HL-60/S4 treated with phorbol 12-myristate 13-acetate at 8.2 ng/mL for 4 days and 3 days (cell line): ENCODE measurements around the gene TTC27.
"Not testable (repeated sequence)": the region's sequence is repeated elsewhere in the genome, so short reads cannot be mapped to it uniquely, and the experiment has no call there.

Source experiments
- in situ Hi-C: fragments of 300-500 bp; cut with MboI; formaldehyde crosslinking; loops from 2 replicates; pipeline ENCODE4 v1.15.0; 2022; ENCODE audit warnings: low sequenced_read_pairs

The TTC27 gene

DNA sequence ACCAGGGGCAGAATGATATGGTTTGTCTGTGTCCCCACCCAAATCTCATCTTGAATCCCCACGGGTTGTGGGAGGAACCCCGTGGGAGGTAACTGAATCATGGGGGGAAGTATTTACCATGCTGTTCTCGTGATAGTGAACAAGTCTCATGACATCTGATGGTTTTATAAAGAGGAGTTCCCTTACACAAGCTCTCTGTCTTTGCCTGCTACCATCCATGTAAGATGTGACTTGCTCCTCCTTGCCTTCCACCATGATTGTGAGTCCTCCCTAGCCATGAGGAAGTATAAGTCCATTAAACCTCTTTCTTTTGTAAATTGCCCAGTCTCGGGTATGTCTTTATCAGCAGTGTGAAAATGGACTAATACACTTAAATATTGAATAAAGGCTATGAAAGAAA is 218.4 kb downstream of the TTC27 start:
- in situ Hi-C loops: not testable (repeated sequence)

DNA sequence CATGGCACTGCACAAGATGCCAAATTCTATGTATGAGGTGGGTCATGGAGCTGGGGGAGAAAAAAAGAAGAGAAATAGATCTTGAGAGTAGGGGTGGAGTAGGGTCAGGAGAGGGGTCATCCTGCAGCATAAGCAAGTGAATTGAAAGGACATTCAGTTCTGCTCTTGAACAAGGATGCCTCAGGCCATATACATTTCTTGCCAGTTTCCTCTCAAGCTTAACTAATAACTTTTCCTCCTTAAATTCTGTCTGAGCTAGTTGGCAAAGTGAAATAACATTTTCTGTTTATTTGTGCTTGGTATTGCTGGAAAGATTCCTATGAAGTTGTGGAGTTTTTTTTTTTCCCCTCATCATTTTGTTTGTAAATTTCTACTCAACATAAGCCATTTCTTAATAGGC is 219.9 kb downstream of the TTC27 start:
- in situ Hi-C loops: no loop called here

DNA sequence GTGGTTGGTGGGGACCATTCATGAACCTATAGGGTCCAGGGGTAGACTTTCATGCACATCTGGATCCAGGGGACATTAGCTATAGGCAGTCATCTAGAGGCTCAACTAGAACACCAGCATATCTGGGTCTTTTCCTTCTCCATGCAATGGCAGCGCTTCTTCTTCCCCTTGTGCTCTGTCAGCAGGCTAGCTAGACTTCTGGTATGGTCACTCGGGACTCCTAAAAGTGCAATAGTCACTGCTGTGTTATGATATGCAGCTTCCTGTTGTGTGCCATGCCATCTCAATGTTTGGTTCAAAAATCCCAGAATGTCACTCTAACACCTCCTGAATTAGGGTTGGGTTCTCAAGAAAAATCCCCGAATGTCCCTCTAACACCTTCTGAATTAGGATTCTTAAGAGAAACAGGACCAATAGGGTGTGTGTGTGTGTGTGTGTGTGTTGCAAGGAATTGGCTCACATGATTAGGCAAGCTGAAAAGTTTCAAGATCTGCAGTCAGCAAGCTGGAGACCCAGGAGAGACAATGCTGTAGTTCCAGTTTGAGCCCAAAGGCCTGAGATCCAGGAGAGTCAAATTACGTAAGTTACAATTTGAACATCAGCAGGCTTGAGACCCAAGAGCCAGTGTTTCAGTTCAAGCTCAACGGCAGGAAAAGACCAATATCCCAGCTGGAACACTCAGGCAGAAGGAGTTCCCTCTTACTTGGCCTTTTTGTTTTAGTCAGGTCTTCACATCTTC is 221.8 kb downstream of the TTC27 start:
- in situ Hi-C loops: no loop called here

DNA sequence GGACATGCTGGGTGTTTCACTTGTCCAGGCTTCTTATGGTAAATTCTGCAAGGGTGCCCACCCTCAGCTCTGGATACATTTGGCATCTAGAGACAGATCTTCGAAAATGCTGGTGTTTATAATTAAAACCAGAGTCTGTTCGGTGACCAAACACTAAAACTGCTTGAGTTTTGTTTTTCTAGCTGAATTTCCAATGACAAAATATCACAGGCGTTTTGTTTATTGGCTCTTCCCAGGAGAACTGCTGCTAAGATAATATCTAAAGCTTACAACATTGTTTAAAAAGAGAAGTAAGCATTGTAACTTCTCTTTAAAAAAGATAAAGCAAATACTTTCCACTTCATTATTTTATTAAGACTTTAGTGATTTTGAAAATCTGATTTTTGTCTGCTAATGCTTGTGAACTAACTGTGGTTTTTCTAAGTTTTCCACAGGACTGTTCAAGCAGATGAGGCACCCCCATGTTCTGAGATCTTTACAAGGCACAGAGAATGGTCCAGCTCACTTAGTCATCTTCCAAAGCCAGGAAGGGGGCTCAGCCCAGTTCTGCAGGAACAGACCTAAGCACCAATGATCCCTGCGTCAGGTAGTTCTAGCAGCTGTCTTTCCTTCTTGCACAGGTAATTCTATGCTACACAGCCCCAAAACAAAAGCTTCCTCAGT is 224.1 kb downstream of the TTC27 start:
- in situ Hi-C loops: no loop called here

DNA sequence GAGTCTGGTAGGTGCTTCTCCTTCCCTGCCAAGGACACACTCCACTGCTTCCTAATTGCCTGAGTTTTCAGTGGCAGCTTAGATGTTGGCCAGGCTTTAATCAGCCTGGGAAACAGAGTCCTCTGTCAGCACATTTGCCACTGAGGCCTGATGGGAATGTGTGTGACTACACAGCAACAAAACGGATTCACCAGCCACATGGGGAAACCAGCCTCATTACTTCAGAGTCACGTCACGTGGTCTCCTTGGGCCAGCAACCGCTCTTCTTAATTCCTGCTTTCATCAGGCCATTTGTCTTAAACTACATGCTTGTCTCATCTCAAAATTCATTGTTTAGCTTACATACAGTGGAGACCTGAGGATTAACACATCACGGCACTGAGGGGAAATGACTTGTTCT is 225.0 kb downstream of the TTC27 start:
- in situ Hi-C loops: no loop called here

DNA sequence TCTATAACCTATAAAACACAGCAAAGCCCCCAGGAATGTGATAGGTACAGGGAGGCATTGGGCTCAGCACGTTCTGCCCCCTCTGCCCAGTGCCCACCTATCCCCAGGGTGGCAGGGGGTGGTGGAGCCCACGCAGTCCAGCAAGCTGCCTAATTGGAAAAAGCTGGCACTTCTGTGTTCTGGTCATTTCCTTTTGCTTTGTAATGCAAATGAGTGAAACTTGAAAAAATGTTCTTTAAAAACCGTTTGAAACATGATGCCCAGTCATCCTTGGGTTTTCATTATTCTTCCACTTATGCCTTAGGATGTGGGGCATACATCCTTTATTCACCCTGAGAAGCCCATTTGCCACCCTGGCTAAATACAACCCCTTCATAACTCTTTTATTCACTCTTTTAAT is 229.0 kb downstream of the TTC27 start:
- in situ Hi-C loops: no loop called here

DNA sequence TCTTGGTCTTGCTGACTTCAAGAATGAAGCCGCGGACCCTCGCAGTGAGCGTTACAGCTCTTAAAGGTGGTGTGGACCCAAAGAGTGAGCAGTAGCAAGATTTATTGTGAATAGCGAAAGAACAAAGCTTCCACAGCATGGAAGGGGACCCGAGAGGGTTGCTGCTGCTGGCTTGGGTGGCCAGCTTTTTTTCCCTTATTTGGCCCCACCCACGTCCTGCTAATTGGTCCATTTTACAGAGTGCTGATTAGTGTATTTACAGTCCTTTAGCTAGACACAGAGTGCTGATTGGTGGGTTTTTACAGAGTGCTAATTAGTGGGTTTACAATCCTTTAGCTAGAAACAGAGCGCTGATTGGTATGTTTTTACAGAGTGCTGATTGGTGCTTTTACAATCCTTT is 230.9 kb downstream of the TTC27 start:
- in situ Hi-C loops: no loop called here

DNA sequence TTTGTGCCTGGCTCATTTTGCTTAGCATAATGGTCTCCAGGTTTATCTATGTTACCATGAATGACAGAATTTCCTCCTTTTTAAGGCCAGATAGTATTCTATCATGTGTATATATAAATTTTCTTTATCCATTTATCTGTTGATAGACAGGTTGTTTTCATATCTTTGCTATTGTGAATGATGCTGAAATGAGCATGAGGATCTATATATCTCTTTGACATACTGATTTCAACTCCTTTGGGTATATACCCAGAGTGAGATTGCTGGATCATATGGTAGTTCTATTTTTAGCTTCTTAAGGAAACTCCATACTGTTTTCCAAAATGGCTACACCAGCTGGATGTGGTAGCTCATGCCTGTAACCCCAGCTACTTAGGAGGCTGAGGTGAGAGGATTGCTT is 232.5 kb downstream of the TTC27 start:
- in situ Hi-C loops: no loop called here

DNA sequence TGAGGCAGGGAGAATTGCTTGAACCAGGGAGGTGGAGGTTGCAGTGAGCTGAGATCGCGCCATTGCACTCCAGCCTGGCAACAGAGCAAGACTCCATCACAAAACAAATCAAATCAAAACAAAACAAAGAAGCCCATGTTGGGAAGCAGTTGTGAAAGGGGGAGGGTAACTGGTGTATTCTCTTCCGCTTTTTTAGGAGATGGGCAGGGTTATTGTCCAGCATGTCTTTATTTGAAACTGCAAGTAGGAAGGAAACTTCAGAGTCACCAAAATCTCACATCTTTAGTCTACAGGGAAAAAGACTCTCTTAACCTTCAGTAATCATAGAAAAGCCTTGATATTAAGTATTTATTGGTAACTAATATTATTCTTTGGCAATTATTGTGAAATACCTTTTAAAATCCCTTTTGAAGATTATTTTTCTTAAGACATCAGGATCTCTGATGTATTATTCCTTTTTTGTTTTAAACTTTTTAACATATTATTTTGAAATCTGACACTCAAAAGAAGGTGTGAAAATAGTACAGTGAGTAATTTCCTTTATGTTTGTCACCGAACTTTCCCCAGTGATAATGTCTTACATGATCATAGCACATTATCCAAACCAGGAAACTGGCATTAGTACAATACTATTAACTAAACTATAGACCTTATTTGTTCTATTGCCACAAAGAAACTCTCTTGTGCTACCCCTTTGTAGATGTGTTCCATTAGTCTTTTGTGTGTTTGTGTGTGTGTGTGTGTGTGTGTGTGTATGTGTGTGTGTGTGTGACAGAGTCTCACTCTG is 234.6 kb downstream of the TTC27 start:
- in situ Hi-C loops: no loop called here

DNA sequence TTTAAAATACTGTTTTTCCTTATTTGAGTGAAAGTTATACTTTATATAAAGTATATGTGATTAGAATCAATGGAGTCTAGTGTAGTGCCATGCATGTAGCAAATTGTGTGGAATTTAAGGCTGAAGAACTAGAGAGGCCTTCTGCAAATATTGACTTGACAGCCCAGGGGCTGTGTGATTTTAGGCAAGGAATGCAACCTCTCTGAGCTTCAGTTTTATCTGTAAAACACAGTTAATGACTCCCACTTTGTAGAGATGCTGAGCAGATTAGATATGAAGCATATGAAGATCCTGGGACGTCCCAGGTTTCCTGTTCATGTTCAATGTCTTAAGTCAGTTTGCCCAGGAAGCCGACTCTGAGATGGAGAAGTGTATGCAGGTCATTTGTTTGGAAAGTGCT is 235.5 kb downstream of the TTC27 start:
- in situ Hi-C loops: no loop called here

DNA sequence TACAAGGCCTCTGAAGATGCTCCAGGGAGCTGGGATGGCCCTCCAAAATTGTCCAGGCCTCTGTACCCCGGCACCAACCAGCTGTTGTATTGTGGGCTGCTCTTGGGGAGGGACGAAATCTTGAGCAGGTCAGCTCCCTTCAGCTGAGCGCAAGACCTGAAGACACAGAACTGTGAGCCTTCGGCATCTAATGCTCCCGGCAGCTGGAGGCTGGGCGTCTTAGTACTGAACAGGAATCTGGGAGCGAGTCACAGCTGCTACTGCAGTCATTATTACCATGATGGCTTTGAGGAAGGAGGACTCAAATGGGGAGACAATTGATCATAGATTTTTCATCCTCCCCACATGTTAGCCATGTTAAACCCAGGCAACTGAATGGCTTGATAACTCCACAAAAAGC is 236.0 kb downstream of the TTC27 start:
- in situ Hi-C loops: no loop called here

DNA sequence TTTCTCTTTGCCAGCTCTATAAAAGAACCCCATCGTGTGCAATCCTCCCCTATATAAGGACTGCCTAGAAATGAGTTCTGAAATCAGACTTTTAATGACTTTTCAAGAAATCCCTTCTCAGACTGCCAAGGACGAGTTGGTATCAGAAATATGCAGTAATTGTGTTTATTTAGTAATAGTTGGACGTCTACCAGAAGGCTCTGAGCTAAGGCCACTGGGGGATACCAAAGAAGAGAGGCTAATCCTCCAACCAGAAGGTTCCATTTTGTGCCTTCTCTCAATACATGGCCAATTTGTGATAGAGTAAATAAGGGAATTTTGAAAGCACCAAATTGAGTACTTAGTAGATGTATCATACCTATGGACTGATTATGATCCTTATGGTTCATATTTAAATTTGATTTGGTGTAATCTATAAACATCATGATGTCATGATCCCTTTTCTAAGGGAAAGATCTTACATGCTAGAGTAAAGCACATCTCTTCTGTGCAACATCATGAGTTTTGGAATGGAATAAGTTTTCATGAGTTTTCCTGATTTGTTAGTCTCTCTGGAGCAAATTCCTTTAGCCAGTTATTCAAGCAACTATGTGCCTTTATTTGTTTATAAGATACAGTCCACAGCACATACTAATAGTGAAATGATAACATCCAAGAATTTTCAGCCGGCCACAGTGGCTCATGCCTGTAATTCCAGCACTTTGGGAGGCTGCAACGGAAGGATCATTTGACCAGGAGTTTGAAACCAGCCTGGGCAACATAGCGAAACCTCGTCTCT is 236.7 kb downstream of the TTC27 start:
- in situ Hi-C loops: no loop called here

DNA sequence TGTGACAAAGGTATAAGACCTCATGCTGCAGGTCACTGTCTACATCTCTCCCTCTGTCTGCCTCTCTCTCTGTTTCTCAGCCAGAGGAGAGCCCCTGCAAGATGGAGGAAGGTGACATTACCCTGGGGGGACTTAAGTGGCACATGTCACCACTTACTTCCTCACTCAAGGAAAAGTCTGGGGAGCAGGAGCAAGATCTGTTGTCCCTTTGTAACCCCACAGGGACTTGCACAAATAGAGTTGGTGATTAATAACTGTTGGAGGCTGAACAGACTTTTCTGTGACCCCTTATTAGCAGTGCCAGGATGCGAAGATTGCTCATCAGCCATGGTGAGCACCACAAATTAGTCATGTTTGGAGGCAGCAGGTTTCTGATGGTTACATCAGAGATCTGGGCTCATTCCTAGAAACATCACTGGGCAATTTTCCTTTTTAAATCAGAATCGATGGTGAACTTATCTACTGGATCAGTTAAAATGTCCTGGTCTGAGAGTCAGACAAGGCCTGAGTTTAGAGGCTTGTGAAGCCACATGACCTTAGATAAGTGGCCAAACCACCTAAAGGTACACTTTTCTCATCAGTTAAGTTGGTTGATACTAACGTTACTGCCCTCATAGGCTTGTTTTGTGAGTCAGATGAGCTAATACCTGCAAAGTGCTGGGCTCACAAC is 237.7 kb downstream of the TTC27 start:
- in situ Hi-C loops: no loop called here

DNA sequence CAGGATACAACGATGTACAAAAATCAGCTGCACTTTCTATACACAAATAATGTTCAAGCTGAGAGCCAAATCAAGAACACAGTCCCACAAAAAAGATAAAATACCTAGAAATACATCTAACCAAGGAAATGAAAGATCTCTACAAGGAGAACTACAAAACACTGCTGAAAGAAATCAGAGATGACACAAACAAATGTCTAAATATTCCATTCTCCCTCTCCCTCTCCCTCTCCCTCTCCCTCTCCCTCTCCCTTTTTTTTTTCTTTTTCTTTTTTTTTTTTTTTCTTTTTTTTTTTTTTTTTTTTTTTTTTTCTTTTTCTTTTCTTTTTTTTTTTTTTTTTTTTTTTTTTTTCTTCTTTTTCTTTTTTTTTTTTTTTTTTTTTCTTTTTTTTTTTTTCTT is 238.6 kb downstream of the TTC27 start:
- in situ Hi-C loops: not testable (repeated sequence)
